Mesenchymal stem cell (in vitro differentiated cells and primary cell): ENCODE data around the gene BCR.

ENCODE experiments used
- DNase-seq: peaks from one replicate; pipeline ENCODE4 v3.0.0-alpha.2; 2013
- H2AFZ ChIP-seq: one replicate; pipeline ENCODE4 v1.6.1; 2013; ENCODE audit warnings: low read depth, mild to moderate bottlenecking, control low read depth, inconsistent platforms, low read length, moderate library complexity
- H2AK5ac ChIP-seq: 2 replicates; pipeline ENCODE4 v1.6.1; 2013; ENCODE audit warnings: low read length, moderate library complexity, mild to moderate bottlenecking, inconsistent platforms; ENCODE audit not compliant: severe bottlenecking
- H2BK120ac ChIP-seq: one replicate; pipeline ENCODE4 v1.6.1; 2013; ENCODE audit warnings: low read depth, mild to moderate bottlenecking, inconsistent platforms, low read length, moderate library complexity
- H2BK12ac ChIP-seq, 2 experiments: one replicate each; pipeline ENCODE4 v1.6.1; 2013; ENCODE audit warnings: inconsistent platforms in 2 of 2, low read length in 2 of 2, mild to moderate bottlenecking in 2 of 2, moderate library complexity in 2 of 2, control low read depth in 1 of 2
- H2BK15ac ChIP-seq: one replicate; pipeline ENCODE4 v1.6.1; 2013; ENCODE audit warnings: mild to moderate bottlenecking, low read depth, inconsistent platforms; ENCODE audit not compliant: poor library complexity, severe bottlenecking
- H2BK5ac ChIP-seq: 2 replicates; pipeline ENCODE4 v1.6.1; 2013; ENCODE audit warnings: low read depth, mild to moderate bottlenecking, low read length, control low read depth, inconsistent platforms; ENCODE audit not compliant: poor library complexity, severe bottlenecking
- H3K14ac ChIP-seq, 2 experiments: one replicate each; pipeline ENCODE4 v1.6.1; 2013; ENCODE audit warnings: inconsistent platforms in 2 of 2, low read length in 2 of 2, control low read depth in 1 of 2, mild to moderate bottlenecking in 1 of 2, moderate library complexity in 1 of 2
- H3K18ac ChIP-seq, 2 experiments: one replicate each; pipeline ENCODE4 v1.6.1; 2013; ENCODE audit warnings: inconsistent platforms in 2 of 2, low read length in 2 of 2, control low read depth in 1 of 2, low read depth in 1 of 2, mild to moderate bottlenecking in 1 of 2
- H3K23ac ChIP-seq, 2 experiments: one replicate each; pipeline ENCODE4 v1.6.1; 2013; ENCODE audit warnings: inconsistent platforms in 2 of 2, low read length in 2 of 2, mild to moderate bottlenecking in 2 of 2, moderate library complexity in 2 of 2, control low read depth in 1 of 2
- H3K27ac ChIP-seq: 2 replicates; pipeline ENCODE4 v1.5.1; 2013; ENCODE audit warnings: mild to moderate bottlenecking, moderate library complexity, low read length, control low read depth, inconsistent platforms; ENCODE audit not compliant: poor library complexity, severe bottlenecking
- H3K27me3 ChIP-seq, 2 experiments: 2 replicates each; pipeline versions ENCODE4 v1.6.1 to v1.7.0; 2013; ENCODE audit warnings: low read length in 2 of 2, mild to moderate bottlenecking in 2 of 2, moderate library complexity in 2 of 2, control low read depth in 1 of 2, inconsistent platforms in 1 of 2; ENCODE audit not compliant: control insufficient read depth in 1 of 2, insufficient read depth in 1 of 2
- H3K36me3 ChIP-seq, 2 experiments: 2 replicates each; pipeline versions ENCODE4 v1.6.1 to v1.7.0; 2013; ENCODE audit warnings: low read length in 2 of 2, control low read depth in 1 of 2, inconsistent platforms in 1 of 2, low read depth in 1 of 2, mild to moderate bottlenecking in 1 of 2; ENCODE audit not compliant: insufficient read depth in 2 of 2, control insufficient read depth in 1 of 2
- H3K4ac ChIP-seq, 2 experiments: one replicate each; pipeline ENCODE4 v1.6.1; 2013; ENCODE audit warnings: inconsistent platforms in 2 of 2, low read length in 2 of 2, mild to moderate bottlenecking in 2 of 2, moderate library complexity in 2 of 2, control low read depth in 1 of 2, low read depth in 1 of 2
- H3K4me1 ChIP-seq: 2 replicates; pipeline ENCODE4 v1.6.1; 2013; ENCODE audit warnings: low read depth, low read length, control low read depth; ENCODE audit not compliant: control insufficient read depth, insufficient read depth
- H3K4me2 ChIP-seq: 2 replicates; pipeline ENCODE4 v1.6.1; 2013; ENCODE audit warnings: low read length, mild to moderate bottlenecking, inconsistent platforms; ENCODE audit not compliant: poor library complexity, severe bottlenecking
- H3K4me3 ChIP-seq, 2 experiments: 2 replicates each; pipeline versions ENCODE4 v1.5.1 to v1.7.0; 2013; ENCODE audit warnings: low read length in 2 of 2, mild to moderate bottlenecking in 2 of 2, control low read depth in 1 of 2, low read depth in 1 of 2; ENCODE audit not compliant: insufficient read depth in 1 of 2
- H3K79me1 ChIP-seq: replicated peaks from 2 replicates; pipeline ENCODE4 v1.6.1; 2013; ENCODE audit warnings: mild to moderate bottlenecking, control low read depth, low read length, inconsistent platforms; ENCODE audit not compliant: poor library complexity, severe bottlenecking
- H3K9ac ChIP-seq: 2 replicates; pipeline ENCODE4 v1.7.0; 2013; ENCODE audit warnings: mild to moderate bottlenecking, low read length, moderate library complexity
- H3K9me3 ChIP-seq: 2 replicates; pipeline ENCODE4 v1.7.0; 2013; ENCODE audit warnings: mild to moderate bottlenecking, low read length; ENCODE audit not compliant: control insufficient read depth
- H4K8ac ChIP-seq: one replicate; pipeline ENCODE4 v1.6.1; 2013; ENCODE audit warnings: inconsistent platforms, mild to moderate bottlenecking, low read length, moderate library complexity
- H4K91ac ChIP-seq: one replicate; pipeline ENCODE4 v1.6.1; 2013; ENCODE audit warnings: mild to moderate bottlenecking, low read length, inconsistent platforms
- WGBS: methylation state at CpG from one replicate; pipeline ENCODE4 v1.1.7; 2013; ENCODE audit warnings: mixed read lengths; 5-methylcytosine and 5-hydroxymethylcytosine counted together

Gene BCR

GRCh38 chr22:23231471-23232093 is 51.3 kb downstream of the BCR start:
- Histone ChIP-seq H3K14ac (peak overlapping the region in 1 of 2 experiments; percentile 13), H2BK5ac (no peak overlapping the region), H3K4me3 (no peak overlapping the region), H4K8ac (no peak overlapping the region), H3K36me3 (peaks cover 0 to 10% of the 10 kb centered on the region in 2 experiments), H3K9ac (no peak overlapping the region), H4K91ac (no peak overlapping the region), H3K4me1 (peaks cover 36% of the 10 kb centered on the region), H3K27me3 (no peaks in the 10 kb centered on the region), H3K9me3 (peaks cover 17% of the 10 kb centered on the region), H2BK15ac (no peak overlapping the region), H3K27ac (no peak overlapping the region), H2BK120ac (no peak overlapping the region), H2AFZ (no peak overlapping the region), H2BK12ac (no peak overlapping the region), H3K18ac (no peak overlapping the region), H3K79me1 (peaks cover 64% of the 10 kb centered on the region), H2AK5ac (no peak overlapping the region), H3K23ac (no peak overlapping the region), H3K4me2 (no peak overlapping the region), H3K4ac (no peak overlapping the region)
- WGBS, result 95% methylated on average over 4 of the region's 5 CpGs
- DNase-seq, result no peak

- Histone ChIP-seq H3K79me1 (peaks cover 62% of the 10 kb centered on the region), H4K91ac (no peak overlapping the region), H3K36me3 (peaks cover 0 to 10% of the 10 kb centered on the region in 2 experiments), H3K9me3 (peaks cover 17% of the 10 kb centered on the region), H3K4me1 (peaks cover 42% of the 10 kb centered on the region), H2AFZ (no peak overlapping the region), H4K8ac (no peak overlapping the region), H3K23ac (no peak overlapping the region), H2BK120ac (no peak overlapping the region), H3K4me3 (no peak overlapping the region), H3K14ac (no peak overlapping the region), H3K4ac (no peak overlapping the region), H2BK15ac (no peak overlapping the region), H3K27me3 (no peaks in the 10 kb centered on the region), H2BK5ac (no peak overlapping the region), H3K9ac (no peak overlapping the region), H2AK5ac (no peak overlapping the region), H3K27ac (no peak overlapping the region), H3K18ac (no peak overlapping the region), H3K4me2 (no peak overlapping the region), H2BK12ac (no peak overlapping the region)
- DNase-seq, result no peak
- WGBS, result 96% methylated on average over 9 of the region's 9 CpGs
Observed at GRCh38 chr22:23232094-23232905, 52.0 kb downstream of the BCR start.

GRCh38 chr22:23233084-23233531 is 52.8 kb downstream of the BCR start:
- no peak overlapping the region for H4K8ac ChIP-seq
- WGBS, result 78% methylated on average over 9 of the region's 11 CpGs
- H2BK120ac ChIP-seq, result no peak overlapping the region
- no peak overlapping the region for H3K14ac ChIP-seq
- H3K4ac ChIP-seq, result no peak overlapping the region
- no peak overlapping the region for H2BK15ac ChIP-seq
- DNase-seq, result no peak
- peaks cover 0 to 10% of the 10 kb centered on the region in 2 experiments for H3K36me3 ChIP-seq
- no peak overlapping the region for H3K23ac ChIP-seq
- H3K18ac ChIP-seq, result no peak overlapping the region
- no peak overlapping the region for H2BK5ac ChIP-seq
- H3K4me3 ChIP-seq, result no peak overlapping the region
- no peak overlapping the region for H3K27ac ChIP-seq
- H3K27me3 ChIP-seq, result no peaks in the 10 kb centered on the region
- no peak overlapping the region for H2BK12ac ChIP-seq
- H3K9me3 ChIP-seq, result peaks cover 17% of the 10 kb centered on the region
- peaks cover 48% of the 10 kb centered on the region for H3K4me1 ChIP-seq
- H4K91ac ChIP-seq, result no peak overlapping the region
- no peak overlapping the region for H2AK5ac ChIP-seq
- H2AFZ ChIP-seq, result no peak overlapping the region
- H3K4me2 ChIP-seq, result no peak overlapping the region
- no peak overlapping the region for H3K9ac ChIP-seq
- peaks cover 56% of the 10 kb centered on the region for H3K79me1 ChIP-seq

- H2BK5ac ChIP-seq, result no peak overlapping the region
- H3K27ac ChIP-seq, result no peak overlapping the region
- H3K27me3 ChIP-seq, result no peaks in the 10 kb centered on the region
- H3K4ac ChIP-seq, result no peak overlapping the region
- H3K9me3 ChIP-seq, result peaks cover 9% of the 10 kb centered on the region
- no peak overlapping the region for H3K18ac ChIP-seq
- H4K8ac ChIP-seq, result no peak overlapping the region
- H3K4me1 ChIP-seq, result peaks cover 48% of the 10 kb centered on the region
- no peak overlapping the region for H2BK15ac ChIP-seq
- no peak overlapping the region for H4K91ac ChIP-seq
- H3K23ac ChIP-seq, result no peak overlapping the region
- H3K4me2 ChIP-seq, result no peak overlapping the region
- H2AFZ ChIP-seq, result no peak overlapping the region
- no peak overlapping the region for H2BK12ac ChIP-seq
- WGBS, result 77% methylated on average over 10 of the region's 10 CpGs
- peaks cover 61% of the 10 kb centered on the region for H3K79me1 ChIP-seq
- H2AK5ac ChIP-seq, result peak overlapping the region; percentile 24
- H2BK120ac ChIP-seq, result no peak overlapping the region
- H3K9ac ChIP-seq, result no peak overlapping the region
- H3K4me3 ChIP-seq, result peak overlapping the region in 1 of 2 experiments; percentile 13
- H3K36me3 ChIP-seq, result peaks cover 0 to 10% of the 10 kb centered on the region in 2 experiments
- H3K14ac ChIP-seq, result no peak overlapping the region
- peak; percentile 34 for DNase-seq
Observed at GRCh38 chr22:23233752-23234408, 53.6 kb downstream of the BCR start.
